NCI-H82 treated with DMSO at 0.1 percent for 48 hours (cell line): Measurements from ENCODE around the gene CTSZ.
"Not testable (repeated sequence)": the region's sequence is repeated elsewhere in the genome, so short reads cannot be mapped to it uniquely, and the experiment has no call there.

Experiments
- DNase-seq: peaks from one replicate; lab custom pipeline; 2025; ENCODE audit not compliant: unreplicated experiment; lab: John Stamatoyannopoulos, UW

The CTSZ gene

GRCh38 chr20:59006864-59007664 lies at the start of gene CTSZ:
Gene CTSZ, minus strand, starts transcription at chr20:59007254. Its CDS starts 126 bp downstream, at chr20:59007128.
- DNase-seq = no peak

GRCh38 chr20:59055302-59055701 lies 48.2 kb upstream of the CTSZ start:
- DNase-seq = no peak

- DNase-seq = no peak
These were observed 44.7 kb upstream of the CTSZ start for GRCh38 chr20:59051666-59052185.

GRCh38 chr20:59050437-59050836 lies 43.4 kb upstream of the CTSZ start:
- no peak for DNase-seq

GRCh38 chr20:59048681-59049030 lies 41.6 kb upstream of the CTSZ start:
- DNase-seq = no peak

GRCh38 chr20:59047938-59048680 lies 41.1 kb upstream of the CTSZ start:
- DNase-seq = no peak

GRCh38 chr20:59046862-59047261 lies 39.8 kb upstream of the CTSZ start:
- no peak for DNase-seq

- DNase-seq = no peak
These were observed 37.7 kb upstream of the CTSZ start for GRCh38 chr20:59044796-59045195.

- DNase-seq = no peak
These were observed 37.2 kb upstream of the CTSZ start for GRCh38 chr20:59044295-59044694.

- DNase-seq = no peak
These were observed 36.6 kb upstream of the CTSZ start for GRCh38 chr20:59043698-59044097.

- peak; percentile 58 for DNase-seq
These were observed 36.0 kb upstream of the CTSZ start for GRCh38 chr20:59042796-59043631.

- no peak for DNase-seq
These were observed 35.2 kb upstream of the CTSZ start, which contains the start of gene PRELID3B for GRCh38 chr20:59042151-59042795. Gene PRELID3B, minus strand, starts transcription at chr20:59042786. Its CDS starts 56 bp downstream, at chr20:59042730.

GRCh38 chr20:59041487-59041886 lies 34.4 kb upstream of the CTSZ start:
- not testable (repeated sequence) for DNase-seq

- no peak for DNase-seq
These were observed 33.6 kb upstream of the CTSZ start for GRCh38 chr20:59040667-59041066.

- DNase-seq = no peak
These were observed 32.2 kb upstream of the CTSZ start for GRCh38 chr20:59039233-59039632.

GRCh38 chr20:59037386-59037785 lies 30.3 kb upstream of the CTSZ start:
- DNase-seq = no peak

GRCh38 chr20:59035381-59035780 lies 28.3 kb upstream of the CTSZ start:
- DNase-seq = no peak

GRCh38 chr20:59033616-59034165 lies 26.6 kb upstream of the CTSZ start:
- DNase-seq = no peak

GRCh38 chr20:59033093-59033492 lies 26.0 kb upstream of the CTSZ start:
- DNase-seq = no peak

GRCh38 chr20:59032713-59033059 lies 25.6 kb upstream of the CTSZ start:
- peak; percentile 60 for DNase-seq
